ENCODE results near the gene MAST3. TPM values are rescaled to one million over a fixed set of nuclear protein-coding genes. Genes with fewer than 3 reads are reported as not detected.
A peak's percentile ranks its signal among the peaks of the same experiment; 100 is the strongest.

Gene MAST3
- total RNA-seq, 1 experiment from 2014 or later: 11.5 TPM

GRCh38 chr19:18149596-18149975 lies 52.0 kb downstream of the MAST3 start:
- Mint-ChIP-seq H3K36me3 (peaks cover 12% of the 10 kb centered on the region), H3K9me3 (no peaks in the 10 kb centered on the region), H3K4me3 (no peak overlapping the region), H3K4me1 (peaks cover 17% of the 10 kb centered on the region), H3K27me3 (ENCODE audit: low read depth) (no peaks in the 10 kb centered on the region), H3K27ac (no peak overlapping the region)
- CTCF ChIA-PET: interaction anchor here (0.9 to 1.8 kb wide), 7 partner anchors 11 to 179 kb away, joined by 3 to 9 read pairs (median 3); no protein-coding TSS in a partner anchor
- POLR2A ChIA-PET: no interaction called here
- DNase-seq (ENCODE audit: low spot score): no peak
- ATAC-seq: no peak
- TF ChIP-seq USF2 (CRISPR knock-in tag; IDR thresholded peaks at IDR 0.05): no peak
- no peak for TF ChIP-seq CREB1 (CRISPR knock-in tag; IDR thresholded peaks at IDR 0.05)
- no peak for TF ChIP-seq IRF1 (CRISPR knock-in tag; IDR thresholded peaks at IDR 0.05)
- TF ChIP-seq ELF4 (CRISPR knock-in tag; IDR thresholded peaks at IDR 0.05; ENCODE audit: low read depth): no peak
- TF ChIP-seq ESRRA (CRISPR knock-in tag; IDR thresholded peaks at IDR 0.05; ENCODE audit: borderline replicate concordance): no peak
- TF ChIP-seq E2F4 (CRISPR knock-in tag; IDR thresholded peaks at IDR 0.05; ENCODE audit: borderline replicate concordance, low read depth): no peak
- no peak for TF ChIP-seq ZNF219 (CRISPR knock-in tag; IDR thresholded peaks at IDR 0.05; ENCODE audit: borderline replicate concordance)
- no peak for TF ChIP-seq ATF2 (CRISPR knock-in tag; IDR thresholded peaks at IDR 0.05; ENCODE audit: borderline replicate concordance, low read depth)
- no peak for TF ChIP-seq CBFB (CRISPR knock-in tag; IDR thresholded peaks at IDR 0.05; ENCODE audit: low read depth)
- TF ChIP-seq MXD4 (CRISPR knock-in tag; IDR thresholded peaks at IDR 0.05; ENCODE audit: borderline replicate concordance): no peak

- Mint-ChIP-seq H3K36me3 (peaks cover 7% of the 10 kb centered on the region), H3K9me3 (no peaks in the 10 kb centered on the region), H3K27ac (peak overlapping the region; percentile 36; the same call in 1 of the 2 replicates), H3K4me3 (peak overlapping the region; percentile 72; the same call in 1 of the 2 replicates), H3K27me3 (ENCODE audit: low read depth) (no peaks in the 10 kb centered on the region), H3K4me1 (peaks cover 17% of the 10 kb centered on the region)
- ChIA-PET POLR2A (interaction anchor here (1.0 kb wide), 1 partner anchor 73 kb away, joined by 3 read pairs; no protein-coding TSS in a partner anchor), CTCF (interaction anchor here (0.6 to 2.6 kb wide), 11 partner anchors 10 to 251 kb away, joined by 3 to 31 read pairs (median 4); a partner anchor contains a TSS)
- ATAC-seq: no peak
- no peak for DNase-seq (ENCODE audit: low spot score)
- no peak for TF ChIP-seq RELA (CRISPR knock-in tag; IDR thresholded peaks at IDR 0.05; ENCODE audit: borderline replicate concordance)
- TF ChIP-seq, protein P1, sequence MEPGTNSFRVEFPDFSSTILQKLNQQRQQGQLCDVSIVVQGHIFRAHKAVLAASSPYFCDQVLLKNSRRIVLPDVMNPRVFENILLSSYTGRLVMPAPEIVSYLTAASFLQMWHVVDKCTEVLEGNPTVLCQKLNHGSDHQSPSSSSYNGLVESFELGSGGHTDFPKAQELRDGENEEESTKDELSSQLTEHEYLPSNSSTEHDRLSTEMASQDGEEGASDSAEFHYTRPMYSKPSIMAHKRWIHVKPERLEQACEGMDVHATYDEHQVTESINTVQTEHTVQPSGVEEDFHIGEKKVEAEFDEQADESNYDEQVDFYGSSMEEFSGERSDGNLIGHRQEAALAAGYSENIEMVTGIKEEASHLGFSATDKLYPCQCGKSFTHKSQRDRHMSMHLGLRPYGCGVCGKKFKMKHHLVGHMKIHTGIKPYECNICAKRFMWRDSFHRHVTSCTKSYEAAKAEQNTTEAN (CRISPR knock-in tag; IDR thresholded peaks at IDR 0.05): no peak
- no peak for TF ChIP-seq NR3C1 (CRISPR knock-in tag; conservative IDR thresholded peaks at IDR 0.05; ENCODE audit: low read depth)
- TF ChIP-seq SMAD3 (CRISPR knock-in tag; IDR thresholded peaks at IDR 0.05; ENCODE audit: borderline replicate concordance): no peak
- no peak for TF ChIP-seq ATF2 (CRISPR knock-in tag; IDR thresholded peaks at IDR 0.05; ENCODE audit: borderline replicate concordance, low read depth)
- TF ChIP-seq, protein P2, sequence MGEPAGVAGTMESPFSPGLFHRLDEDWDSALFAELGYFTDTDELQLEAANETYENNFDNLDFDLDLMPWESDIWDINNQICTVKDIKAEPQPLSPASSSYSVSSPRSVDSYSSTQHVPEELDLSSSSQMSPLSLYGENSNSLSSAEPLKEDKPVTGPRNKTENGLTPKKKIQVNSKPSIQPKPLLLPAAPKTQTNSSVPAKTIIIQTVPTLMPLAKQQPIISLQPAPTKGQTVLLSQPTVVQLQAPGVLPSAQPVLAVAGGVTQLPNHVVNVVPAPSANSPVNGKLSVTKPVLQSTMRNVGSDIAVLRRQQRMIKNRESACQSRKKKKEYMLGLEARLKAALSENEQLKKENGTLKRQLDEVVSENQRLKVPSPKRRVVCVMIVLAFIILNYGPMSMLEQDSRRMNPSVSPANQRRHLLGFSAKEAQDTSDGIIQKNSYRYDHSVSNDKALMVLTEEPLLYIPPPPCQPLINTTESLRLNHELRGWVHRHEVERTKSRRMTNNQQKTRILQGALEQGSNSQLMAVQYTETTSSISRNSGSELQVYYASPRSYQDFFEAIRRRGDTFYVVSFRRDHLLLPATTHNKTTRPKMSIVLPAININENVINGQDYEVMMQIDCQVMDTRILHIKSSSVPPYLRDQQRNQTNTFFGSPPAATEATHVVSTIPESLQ (CRISPR knock-in tag; IDR thresholded peaks at IDR 0.05): no peak
- no peak for TF ChIP-seq ELF4 (CRISPR knock-in tag; IDR thresholded peaks at IDR 0.05; ENCODE audit: low read depth)
- TF ChIP-seq MXD4 (CRISPR knock-in tag; IDR thresholded peaks at IDR 0.05; ENCODE audit: borderline replicate concordance): no peak
Measured at GRCh38 chr19:18150776-18151624, 53.4 kb downstream of the MAST3 start.

Measured in WTC11 (cell line).